ENCODE results near the gene ADPGK.
"Not testable (repeated sequence)": the region's sequence is repeated elsewhere in the genome, so short reads cannot be mapped to it uniquely, and the experiment has no call there.

The ADPGK gene

GRCh38 chr15:72783640-72784455 is at the start of gene ADPGK:
ADPGK (minus strand) TSS chr15:72783758; CDS start chr15:72783691, 67 bp downstream.
- peak; percentile 96 for DNase-seq (ENCODE audit: low spot score)

DNA sequence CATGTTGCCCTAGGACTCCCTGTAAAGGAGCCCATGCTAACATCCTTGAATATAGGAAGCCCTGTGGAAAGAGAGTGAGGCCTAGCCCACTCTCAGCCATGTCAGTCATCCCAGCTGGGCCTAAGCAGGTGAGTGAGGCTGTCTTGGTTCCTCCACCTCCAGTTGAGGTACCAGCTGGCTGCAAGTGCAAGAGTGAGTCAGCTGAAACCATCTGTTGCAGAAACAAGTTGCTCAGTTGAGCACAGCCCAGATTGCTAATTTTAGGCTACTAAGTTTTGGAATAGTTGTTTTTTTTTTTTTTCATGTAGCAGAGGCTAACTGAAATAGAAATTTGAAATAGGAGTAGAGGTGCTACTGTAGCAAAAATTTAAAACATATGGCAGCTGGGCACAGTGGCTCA is 43.7 kb upstream of the ADPGK start:
- DNase-seq (ENCODE audit: low spot score) = no peak

DNA sequence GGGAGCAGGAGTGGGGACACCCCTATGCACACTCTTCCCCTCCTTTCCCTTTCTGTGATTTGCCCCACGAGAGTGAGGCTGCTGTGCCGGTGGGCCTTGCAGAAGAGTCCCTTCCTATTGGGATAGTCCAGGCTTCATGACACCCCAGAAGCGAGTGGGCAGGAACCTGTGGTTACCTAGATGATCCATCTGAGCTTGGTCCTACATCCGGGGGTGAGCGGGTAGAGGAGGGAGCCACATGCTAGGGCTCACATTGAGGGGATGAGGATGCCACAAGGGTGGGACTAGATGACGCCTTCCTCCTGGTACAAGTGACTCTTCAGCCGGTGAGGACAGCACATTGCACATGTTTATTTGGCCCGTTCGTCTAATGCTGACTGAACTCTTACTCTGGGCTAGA is 43.1 kb upstream of the ADPGK start:
- no peak for DNase-seq (ENCODE audit: low spot score)

GRCh38 chr15:72825829-72826228 is 42.3 kb upstream of the ADPGK start:
- no peak for DNase-seq (ENCODE audit: low spot score)

DNA sequence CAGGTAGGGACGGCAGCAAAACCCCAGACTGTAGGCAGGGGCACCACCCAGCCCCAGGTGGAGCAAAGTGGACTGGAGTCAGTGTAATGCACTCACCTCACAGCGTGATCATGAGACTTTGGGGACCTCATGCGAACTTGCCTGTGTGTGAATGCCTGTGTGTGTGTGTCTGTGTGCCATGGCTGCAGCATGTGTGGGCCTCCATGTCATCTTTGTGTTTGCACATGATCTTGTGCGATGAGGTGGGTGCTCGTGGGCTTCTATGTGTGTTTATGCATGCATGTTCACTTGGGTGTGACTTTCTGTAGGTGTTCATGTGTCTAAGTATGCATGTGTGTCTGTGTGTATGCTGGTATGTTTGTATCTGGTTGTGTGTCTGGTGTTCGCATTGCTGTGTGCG is 41.2 kb upstream of the ADPGK start:
- DNase-seq (ENCODE audit: low spot score) = no peak

DNA sequence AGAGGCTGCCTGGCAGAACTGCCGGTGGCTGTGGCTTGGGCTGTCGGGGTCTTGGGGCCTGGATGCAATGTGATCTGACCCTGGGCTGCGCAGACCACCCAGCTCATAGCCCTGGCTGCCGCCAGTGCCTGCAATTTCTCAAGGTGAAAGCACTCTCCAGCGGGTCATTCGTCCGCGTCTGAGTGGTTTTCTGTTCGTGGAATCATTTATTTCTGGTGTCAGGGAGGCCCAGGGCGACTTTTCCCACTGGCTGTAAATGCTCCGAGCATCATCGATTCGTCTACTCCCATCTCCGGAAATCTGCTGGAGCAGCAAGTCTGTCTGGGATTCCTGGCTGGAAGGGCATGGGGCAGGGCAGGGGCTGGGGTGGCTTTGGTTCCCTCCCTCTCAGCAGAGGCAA is 40.6 kb upstream of the ADPGK start:
- no peak for DNase-seq (ENCODE audit: low spot score)

DNA sequence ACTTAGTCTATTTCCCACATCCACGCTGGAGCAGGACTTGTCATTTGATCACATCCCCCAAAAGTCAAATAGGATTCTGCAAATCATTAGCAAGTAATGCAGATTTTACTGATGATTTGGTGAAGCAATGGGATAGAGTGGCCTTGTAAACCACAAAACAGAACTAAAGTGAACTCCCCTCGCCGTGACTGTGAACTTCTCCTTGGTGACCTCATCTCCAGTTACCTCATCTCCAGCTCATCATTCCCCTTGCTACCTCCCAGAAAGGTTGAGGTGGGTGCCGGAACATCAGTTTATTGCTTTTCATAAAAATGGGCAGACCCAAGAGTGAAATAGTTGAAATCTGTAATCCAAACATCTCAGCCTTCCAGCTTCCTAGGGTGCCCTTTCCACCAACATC is 36.7 kb upstream of the ADPGK start:
- no peak for DNase-seq (ENCODE audit: low spot score)

DNA sequence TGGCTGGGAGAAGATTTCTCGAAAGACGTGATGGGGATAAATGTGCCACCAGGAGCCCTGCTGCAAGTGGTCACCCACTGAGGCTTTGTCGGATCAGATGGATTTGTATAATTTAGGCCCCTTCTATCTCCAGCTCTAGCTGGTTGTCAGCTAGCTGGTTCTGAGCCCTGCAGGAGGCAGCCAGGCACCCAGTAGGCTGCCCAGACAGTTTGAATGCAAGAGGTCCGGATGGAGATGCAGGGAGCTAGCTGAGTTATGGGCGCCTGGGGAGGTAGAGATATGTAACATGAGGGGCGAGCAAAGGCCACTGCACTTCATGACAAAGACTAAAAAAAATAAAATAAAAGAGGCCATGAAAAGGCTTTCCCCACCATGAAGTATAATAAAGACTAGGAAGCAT is 35.1 kb upstream of the ADPGK start:
- no peak for DNase-seq (ENCODE audit: low spot score)

GRCh38 chr15:72813345-72814004 is 29.9 kb upstream of the ADPGK start:
- DNase-seq (ENCODE audit: low spot score) = no peak

DNA sequence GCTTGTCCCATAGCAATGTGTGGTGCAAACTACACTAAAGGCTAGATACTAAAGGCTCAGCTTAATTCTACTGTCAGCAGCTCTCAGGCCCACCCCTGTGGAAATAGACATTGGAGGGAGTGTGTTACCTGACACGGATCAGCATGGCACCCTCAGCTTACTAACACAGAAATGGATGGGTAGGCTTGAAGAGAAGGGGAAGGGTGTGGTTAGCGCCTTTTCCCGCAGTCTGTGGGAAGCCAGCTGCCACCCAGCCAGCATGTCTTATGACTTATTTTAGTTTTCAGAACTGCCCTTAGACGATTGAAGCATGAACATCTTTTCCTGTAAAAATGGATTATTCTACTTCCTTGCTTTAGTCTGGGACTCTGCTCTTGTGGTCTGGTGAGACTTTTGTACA is 25.8 kb upstream of the ADPGK start:
- no peak for DNase-seq (ENCODE audit: low spot score)

DNA sequence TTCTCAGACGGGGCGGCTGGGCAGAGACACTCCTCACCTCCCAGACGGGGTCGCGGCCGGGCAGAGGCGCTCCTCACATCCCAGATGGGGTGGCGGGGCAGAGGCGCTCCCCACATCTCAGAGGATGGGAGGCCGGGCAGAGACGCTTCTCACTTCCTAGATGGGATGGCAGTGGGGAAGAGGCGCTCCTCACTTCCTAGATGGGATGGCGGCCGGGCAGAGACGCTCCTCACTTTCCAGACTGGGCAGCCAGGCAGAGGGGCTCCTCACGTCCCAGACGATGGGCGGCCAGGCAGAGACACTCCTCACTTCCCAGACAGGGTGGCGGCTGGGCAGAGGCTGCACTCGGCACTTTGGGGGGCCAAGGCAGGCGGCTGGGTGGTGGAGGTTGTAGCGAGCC is 23.8 kb upstream of the ADPGK start:
- DNase-seq (ENCODE audit: low spot score) = not testable (repeated sequence)

DNA sequence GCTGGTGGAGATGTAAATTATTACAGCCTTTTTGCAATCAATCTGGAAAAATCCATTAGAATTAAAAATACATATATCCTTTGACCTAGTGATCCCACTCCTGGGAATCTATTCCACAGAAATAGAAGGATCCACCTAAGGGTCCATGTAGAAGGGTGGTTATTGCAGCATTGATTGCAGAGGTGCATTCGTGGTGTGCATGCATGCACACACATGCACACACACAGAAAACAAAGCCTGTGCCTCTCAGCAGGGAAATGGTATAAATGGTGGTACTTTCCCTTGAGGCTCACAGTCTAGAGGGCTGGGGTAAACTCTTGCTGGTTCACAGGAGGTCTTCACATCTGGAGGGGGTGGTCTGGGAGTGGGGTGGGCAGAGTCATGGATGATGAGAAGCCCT is 19.4 kb upstream of the ADPGK start:
- DNase-seq (ENCODE audit: low spot score) = no peak

GRCh38 chr15:72801590-72802325 is 18.2 kb upstream of the ADPGK start:
- no peak for DNase-seq (ENCODE audit: low spot score)

DNA sequence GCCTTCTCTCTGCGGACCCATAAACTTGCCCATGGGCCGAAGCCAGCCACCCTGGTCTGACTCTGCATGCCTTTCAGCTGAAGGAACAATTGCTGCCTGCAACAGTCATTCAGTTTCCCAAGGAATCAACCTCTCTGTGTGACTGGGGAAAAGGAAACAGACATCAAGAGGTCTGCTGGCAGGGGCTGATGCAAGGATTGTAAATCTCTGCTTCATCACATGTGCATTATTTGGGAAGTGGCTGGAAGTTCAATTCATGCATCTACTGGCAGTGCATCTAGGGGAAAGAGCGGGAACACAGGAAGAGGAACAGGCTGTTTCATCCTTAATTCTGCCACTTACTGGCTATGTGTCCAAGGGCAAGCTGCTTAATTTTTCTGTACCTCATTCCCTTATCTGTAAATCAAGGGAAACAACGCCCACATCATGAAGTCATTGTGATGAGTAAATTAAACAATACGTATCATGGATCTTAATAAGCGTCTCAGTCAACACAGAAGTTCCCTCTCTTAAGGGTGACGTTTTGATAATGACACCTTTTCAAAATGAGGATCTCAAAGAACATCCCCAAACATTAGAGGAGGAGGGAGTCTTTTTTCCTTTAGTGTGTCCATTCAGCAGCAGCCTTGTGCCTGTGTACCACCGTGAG is 17.4 kb upstream of the ADPGK start:
- DNase-seq (ENCODE audit: low spot score) = no peak

GRCh38 chr15:72797834-72798233 is 14.3 kb upstream of the ADPGK start:
- DNase-seq (ENCODE audit: low spot score) = no peak

- no peak for DNase-seq (ENCODE audit: low spot score)
These were observed 13.8 kb upstream of the ADPGK start for GRCh38 chr15:72797338-72797689.

DNA sequence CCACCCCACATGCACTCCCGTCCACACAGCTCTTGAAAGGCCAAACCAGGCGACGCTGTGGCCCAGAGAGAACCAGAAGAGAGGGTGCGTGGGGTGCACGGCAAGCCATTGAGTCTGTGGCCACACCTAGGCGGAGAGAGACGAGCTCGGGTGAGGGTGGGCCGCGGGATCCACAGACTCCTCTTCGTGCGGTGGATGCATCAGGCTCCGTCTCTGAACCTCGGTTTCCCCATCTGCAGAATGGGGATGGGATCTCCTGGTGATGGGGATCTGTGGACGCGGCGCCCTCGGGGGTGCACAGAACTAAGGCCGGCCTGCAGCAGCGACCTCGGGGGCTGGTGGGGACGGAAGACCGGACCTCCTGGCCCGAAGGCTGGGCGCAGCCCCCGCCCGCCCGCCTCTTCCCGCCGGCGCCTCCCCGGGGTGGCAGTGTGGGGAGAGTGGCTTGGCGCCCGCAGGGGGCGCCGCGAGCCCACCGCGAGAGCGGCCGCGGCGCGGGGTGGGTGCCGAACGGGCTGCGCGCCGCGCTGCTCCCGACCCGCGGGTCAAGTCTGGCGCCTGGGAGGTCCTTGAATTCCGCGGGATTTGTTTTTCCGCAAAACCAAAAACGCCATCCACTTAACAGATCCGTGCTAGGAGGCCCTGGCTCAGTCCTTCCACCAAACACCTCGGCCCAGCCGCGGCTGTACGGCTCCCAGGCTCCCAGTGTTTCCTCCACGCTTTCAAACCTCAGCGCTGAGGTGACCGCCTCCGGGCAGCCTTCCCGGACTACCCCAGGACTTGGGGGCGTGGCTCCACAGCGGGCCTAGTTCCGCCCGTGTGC is 13.2 kb upstream of the ADPGK start:
- peak; percentile 78 for DNase-seq (ENCODE audit: low spot score)

- no peak for DNase-seq (ENCODE audit: low spot score)
These were observed 12.6 kb upstream of the ADPGK start for GRCh38 chr15:72796210-72796514.

DNA sequence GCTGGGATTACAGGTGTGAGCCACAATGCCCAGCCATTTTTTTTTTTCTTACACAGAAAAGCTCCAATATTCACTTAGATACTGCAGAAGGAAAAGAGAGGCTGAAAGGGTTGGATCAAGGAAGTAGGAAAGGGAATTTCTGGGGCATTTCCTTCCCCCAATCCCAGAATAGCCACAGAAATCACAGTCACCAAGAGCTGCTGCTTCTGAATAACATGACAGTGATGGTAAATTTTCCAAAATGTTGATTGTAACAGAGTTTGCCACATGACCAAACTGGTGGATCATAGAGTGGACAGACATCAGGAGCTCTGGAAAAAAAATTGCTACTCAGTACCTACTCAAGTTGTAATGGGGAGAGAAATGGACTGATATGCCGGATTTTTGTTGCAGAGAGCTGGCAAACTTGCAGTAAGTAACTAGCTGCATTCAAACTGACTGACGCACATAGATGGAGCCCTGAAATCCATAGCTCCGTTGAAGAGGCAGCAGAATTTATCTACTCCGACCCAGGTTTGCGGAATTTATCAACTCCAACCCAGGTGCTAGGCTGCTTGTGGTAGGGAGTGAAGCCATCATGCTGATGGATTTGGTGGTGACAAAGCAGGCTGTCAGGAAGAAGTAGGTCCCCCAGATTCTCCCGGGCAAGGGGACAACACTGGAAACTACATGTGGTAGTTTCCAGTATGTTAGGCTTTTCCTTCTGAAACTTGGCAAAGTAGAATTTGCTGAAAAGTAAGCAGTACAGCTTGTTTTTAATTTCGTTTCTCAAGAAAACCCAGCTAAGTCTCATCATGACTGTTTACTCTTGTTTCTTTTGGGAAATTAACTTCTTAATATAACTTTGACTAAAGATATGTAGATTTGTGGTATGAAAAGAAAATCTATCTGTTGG is 10.5 kb upstream of the ADPGK start:
- DNase-seq (ENCODE audit: low spot score) = no peak

- DNase-seq (ENCODE audit: low spot score) = no peak
These were observed 8.9 kb upstream of the ADPGK start for GRCh38 chr15:72792431-72792830.
